Measurements from ENCODE around the gene EMC8.

EMC8 gene

GRCh38 chr16:85781156-85781555 lies 18.2 kb downstream of the EMC8 start:
- Histone ChIP-seq H3K36me3 (ENCODE audit: control insufficient read depth, insufficient read depth, low read length, severe bottlenecking) (peaks cover 59% of the 10 kb centered on the region), H3K4me3 (ENCODE audit: low read length) (no peak overlapping the region), H3K9me3 (ENCODE audit: control insufficient read depth, low read length) (no peaks in the 10 kb centered on the region), H3K9ac (ENCODE audit: low read length) (no peak overlapping the region), H3K27me3 (replicated peaks; ENCODE audit: control insufficient read depth, insufficient read depth, low read length) (no peaks in the 10 kb centered on the region), H3K4me1 (ENCODE audit: control insufficient read depth, insufficient read depth, low read length) (peaks cover 6% of the 10 kb centered on the region)
- DNase-seq (ENCODE audit: low read depth), result no peak

GRCh38 chr16:85780281-85780680 lies 19.1 kb downstream of the EMC8 start:
- H3K9me3 ChIP-seq (ENCODE audit: control insufficient read depth, low read length), result no peaks in the 10 kb centered on the region
- H3K9ac ChIP-seq (ENCODE audit: low read length), result no peak overlapping the region
- peaks cover 6% of the 10 kb centered on the region for H3K4me1 ChIP-seq (ENCODE audit: control insufficient read depth, insufficient read depth, low read length)
- no peak for DNase-seq (ENCODE audit: low read depth)
- no peaks in the 10 kb centered on the region for H3K27me3 ChIP-seq (replicated peaks; ENCODE audit: control insufficient read depth, insufficient read depth, low read length)
- H3K4me3 ChIP-seq (ENCODE audit: low read length), result no peak overlapping the region
- peaks cover 51% of the 10 kb centered on the region for H3K36me3 ChIP-seq (ENCODE audit: control insufficient read depth, insufficient read depth, low read length, severe bottlenecking)

- no peaks in the 10 kb centered on the region for H3K9me3 ChIP-seq (ENCODE audit: control insufficient read depth, low read length)
- peaks cover 48% of the 10 kb centered on the region for H3K36me3 ChIP-seq (ENCODE audit: control insufficient read depth, insufficient read depth, low read length, severe bottlenecking)
- H3K4me1 ChIP-seq (ENCODE audit: control insufficient read depth, insufficient read depth, low read length), result peaks cover 6% of the 10 kb centered on the region
- H3K27me3 ChIP-seq (replicated peaks; ENCODE audit: control insufficient read depth, insufficient read depth, low read length), result no peaks in the 10 kb centered on the region
- no peak overlapping the region for H3K4me3 ChIP-seq (ENCODE audit: low read length)
- no peak overlapping the region for H3K9ac ChIP-seq (ENCODE audit: low read length)
- DNase-seq (ENCODE audit: low read depth), result no peak
Observed at GRCh38 chr16:85778873-85779272, 20.5 kb downstream of the EMC8 start.

- Histone ChIP-seq H3K27me3 (replicated peaks; ENCODE audit: control insufficient read depth, insufficient read depth, low read length) (no peaks in the 10 kb centered on the region), H3K36me3 (ENCODE audit: control insufficient read depth, insufficient read depth, low read length, severe bottlenecking) (peaks cover 48% of the 10 kb centered on the region), H3K4me3 (ENCODE audit: low read length) (no peak overlapping the region), H3K4me1 (ENCODE audit: control insufficient read depth, insufficient read depth, low read length) (peaks cover 6% of the 10 kb centered on the region), H3K9me3 (ENCODE audit: control insufficient read depth, low read length) (no peaks in the 10 kb centered on the region), H3K9ac (ENCODE audit: low read length) (no peak overlapping the region)
- DNase-seq (ENCODE audit: low read depth), result peak; percentile 33
Observed at GRCh38 chr16:85777583-85778310, 21.6 kb downstream of the EMC8 start.

- no peaks in the 10 kb centered on the region for H3K9me3 ChIP-seq (ENCODE audit: control insufficient read depth, low read length)
- no peak overlapping the region for H3K4me3 ChIP-seq (ENCODE audit: low read length)
- no peak for DNase-seq (ENCODE audit: low read depth)
- peaks cover 36% of the 10 kb centered on the region for H3K36me3 ChIP-seq (ENCODE audit: control insufficient read depth, insufficient read depth, low read length, severe bottlenecking)
- no peaks in the 10 kb centered on the region for H3K4me1 ChIP-seq (ENCODE audit: control insufficient read depth, insufficient read depth, low read length)
- no peak overlapping the region for H3K9ac ChIP-seq (ENCODE audit: low read length)
- no peaks in the 10 kb centered on the region for H3K27me3 ChIP-seq (replicated peaks; ENCODE audit: control insufficient read depth, insufficient read depth, low read length)
Observed at GRCh38 chr16:85774811-85775210, 24.5 kb downstream of the EMC8 start.

GRCh38 chr16:85774136-85774535 lies 25.2 kb downstream of the EMC8 start:
- DNase-seq (ENCODE audit: low read depth), result no peak
- H3K4me3 ChIP-seq (ENCODE audit: low read length), result no peak overlapping the region
- peaks cover 29% of the 10 kb centered on the region for H3K36me3 ChIP-seq (ENCODE audit: control insufficient read depth, insufficient read depth, low read length, severe bottlenecking)
- H3K4me1 ChIP-seq (ENCODE audit: control insufficient read depth, insufficient read depth, low read length), result no peaks in the 10 kb centered on the region
- no peak overlapping the region for H3K9ac ChIP-seq (ENCODE audit: low read length)
- H3K9me3 ChIP-seq (ENCODE audit: control insufficient read depth, low read length), result no peaks in the 10 kb centered on the region
- no peaks in the 10 kb centered on the region for H3K27me3 ChIP-seq (replicated peaks; ENCODE audit: control insufficient read depth, insufficient read depth, low read length)

- Histone ChIP-seq H3K27me3 (replicated peaks; ENCODE audit: control insufficient read depth, insufficient read depth, low read length) (no peaks in the 10 kb centered on the region), H3K9ac (ENCODE audit: low read length) (no peak overlapping the region), H3K9me3 (ENCODE audit: control insufficient read depth, low read length) (no peaks in the 10 kb centered on the region), H3K4me1 (ENCODE audit: control insufficient read depth, insufficient read depth, low read length) (peaks cover 3% of the 10 kb centered on the region), H3K36me3 (ENCODE audit: control insufficient read depth, insufficient read depth, low read length, severe bottlenecking) (peaks cover 18% of the 10 kb centered on the region), H3K4me3 (ENCODE audit: low read length) (no peak overlapping the region)
- DNase-seq (ENCODE audit: low read depth), result no peak
Observed at GRCh38 chr16:85773044-85773443, 26.3 kb downstream of the EMC8 start.

GRCh38 chr16:85770741-85771140 lies 28.6 kb downstream of the EMC8 start:
- DNase-seq (ENCODE audit: low read depth), result no peak
- Histone ChIP-seq H3K27me3 (replicated peaks; ENCODE audit: control insufficient read depth, insufficient read depth, low read length) (no peaks in the 10 kb centered on the region), H3K9me3 (ENCODE audit: control insufficient read depth, low read length) (no peaks in the 10 kb centered on the region), H3K9ac (ENCODE audit: low read length) (no peak overlapping the region), H3K4me3 (ENCODE audit: low read length) (no peak overlapping the region), H3K36me3 (ENCODE audit: control insufficient read depth, insufficient read depth, low read length, severe bottlenecking) (peaks cover 6% of the 10 kb centered on the region), H3K4me1 (ENCODE audit: control insufficient read depth, insufficient read depth, low read length) (peaks cover 12% of the 10 kb centered on the region)

GRCh38 chr16:85768199-85768598 lies 31.1 kb downstream of the EMC8 start:
- Histone ChIP-seq H3K36me3 (ENCODE audit: control insufficient read depth, insufficient read depth, low read length, severe bottlenecking) (peaks cover 6% of the 10 kb centered on the region), H3K4me3 (ENCODE audit: low read length) (no peak overlapping the region), H3K27me3 (replicated peaks; ENCODE audit: control insufficient read depth, insufficient read depth, low read length) (no peaks in the 10 kb centered on the region), H3K9me3 (ENCODE audit: control insufficient read depth, low read length) (no peaks in the 10 kb centered on the region), H3K4me1 (ENCODE audit: control insufficient read depth, insufficient read depth, low read length) (peaks cover 12% of the 10 kb centered on the region), H3K9ac (ENCODE audit: low read length) (no peak overlapping the region)
- DNase-seq (ENCODE audit: low read depth), result no peak

GRCh38 chr16:85767531-85767930 lies 31.8 kb downstream of the EMC8 start:
- DNase-seq (ENCODE audit: low read depth), result peak; percentile 85
- no peaks in the 10 kb centered on the region for H3K9me3 ChIP-seq (ENCODE audit: control insufficient read depth, low read length)
- H3K4me3 ChIP-seq (ENCODE audit: low read length), result no peak overlapping the region
- peaks cover 12% of the 10 kb centered on the region for H3K4me1 ChIP-seq (ENCODE audit: control insufficient read depth, insufficient read depth, low read length)
- H3K9ac ChIP-seq (ENCODE audit: low read length), result no peak overlapping the region
- peaks cover under 1% of the 10 kb centered on the region for H3K27me3 ChIP-seq (replicated peaks; ENCODE audit: control insufficient read depth, insufficient read depth, low read length)
- peaks cover 6% of the 10 kb centered on the region for H3K36me3 ChIP-seq (ENCODE audit: control insufficient read depth, insufficient read depth, low read length, severe bottlenecking)

- no peak for DNase-seq (ENCODE audit: low read depth)
- no peak overlapping the region for H3K9ac ChIP-seq (ENCODE audit: low read length)
- peaks cover 8% of the 10 kb centered on the region for H3K27me3 ChIP-seq (replicated peaks; ENCODE audit: control insufficient read depth, insufficient read depth, low read length)
- H3K4me3 ChIP-seq (ENCODE audit: low read length), result no peak overlapping the region
- peaks cover 12% of the 10 kb centered on the region for H3K4me1 ChIP-seq (ENCODE audit: control insufficient read depth, insufficient read depth, low read length)
- no peaks in the 10 kb centered on the region for H3K9me3 ChIP-seq (ENCODE audit: control insufficient read depth, low read length)
- peaks cover 6% of the 10 kb centered on the region for H3K36me3 ChIP-seq (ENCODE audit: control insufficient read depth, insufficient read depth, low read length, severe bottlenecking)
Observed at GRCh38 chr16:85765767-85766166, 33.6 kb downstream of the EMC8 start.

GRCh38 chr16:85765211-85765610 lies 34.1 kb downstream of the EMC8 start:
- DNase-seq (ENCODE audit: low read depth), result no peak
- Histone ChIP-seq H3K9ac (ENCODE audit: low read length) (no peak overlapping the region), H3K9me3 (ENCODE audit: control insufficient read depth, low read length) (no peaks in the 10 kb centered on the region), H3K27me3 (replicated peaks; ENCODE audit: control insufficient read depth, insufficient read depth, low read length) (peaks cover 9% of the 10 kb centered on the region), H3K36me3 (ENCODE audit: control insufficient read depth, insufficient read depth, low read length, severe bottlenecking) (no peaks in the 10 kb centered on the region), H3K4me1 (ENCODE audit: control insufficient read depth, insufficient read depth, low read length) (peaks cover 12% of the 10 kb centered on the region), H3K4me3 (ENCODE audit: low read length) (no peak overlapping the region)
